22Rv1 (cell line): ENCODE measurements around the gene MYO15B.

Experiments used
- ZFX ChIP-seq: fragments of 450-650 bp; IDR thresholded peaks from 2 replicates; pipeline ENCODE4 v1.6.1; 2017; ENCODE audit warnings: antibody characterized with exemption, borderline replicate concordance
- TF ChIP-seq, protein P1 (sequence below): fragments of 450-650 bp; IDR thresholded peaks from 2 replicates; pipeline ENCODE4 v1.5.1; 2017; ENCODE audit warnings: mild to moderate bottlenecking

- TF ChIP-seq, protein P1, sequence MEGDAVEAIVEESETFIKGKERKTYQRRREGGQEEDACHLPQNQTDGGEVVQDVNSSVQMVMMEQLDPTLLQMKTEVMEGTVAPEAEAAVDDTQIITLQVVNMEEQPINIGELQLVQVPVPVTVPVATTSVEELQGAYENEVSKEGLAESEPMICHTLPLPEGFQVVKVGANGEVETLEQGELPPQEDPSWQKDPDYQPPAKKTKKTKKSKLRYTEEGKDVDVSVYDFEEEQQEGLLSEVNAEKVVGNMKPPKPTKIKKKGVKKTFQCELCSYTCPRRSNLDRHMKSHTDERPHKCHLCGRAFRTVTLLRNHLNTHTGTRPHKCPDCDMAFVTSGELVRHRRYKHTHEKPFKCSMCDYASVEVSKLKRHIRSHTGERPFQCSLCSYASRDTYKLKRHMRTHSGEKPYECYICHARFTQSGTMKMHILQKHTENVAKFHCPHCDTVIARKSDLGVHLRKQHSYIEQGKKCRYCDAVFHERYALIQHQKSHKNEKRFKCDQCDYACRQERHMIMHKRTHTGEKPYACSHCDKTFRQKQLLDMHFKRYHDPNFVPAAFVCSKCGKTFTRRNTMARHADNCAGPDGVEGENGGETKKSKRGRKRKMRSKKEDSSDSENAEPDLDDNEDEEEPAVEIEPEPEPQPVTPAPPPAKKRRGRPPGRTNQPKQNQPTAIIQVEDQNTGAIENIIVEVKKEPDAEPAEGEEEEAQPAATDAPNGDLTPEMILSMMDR: no peak
- TF ChIP-seq ZFX: no peak
Measured at GRCh38 chr17:75563063-75563758, 24.4 kb upstream of the MYO15B start.
